Thoracic aorta (tissue), 2 donors: ENCODE data around the gene ZDHHC8. TPM values are rescaled to one million over a fixed set of nuclear protein-coding genes. Genes with fewer than 3 reads are reported as not detected.

Experiments
- ATAC-seq: fragments of 150-250 bp; one replicate; pipeline ENCODE4 v1.8.0; 2017; ENCODE audit warnings: low read depth; ENCODE audit not compliant: insufficient number of reproducible peaks, low FRiP score
- DNase-seq: peaks from one replicate; pipeline ENCODE4 v3.0.0-alpha.2; 2020; ENCODE audit warnings: low spot score
- H3K27ac ChIP-seq, 2 donors: fragments of 200-600 bp; sonication (generic); 1 replicate in 1 of 2; 2 replicates in 1 of 2; pipeline ENCODE4 v1.5.1; 2016; ENCODE audit warnings: mild to moderate bottlenecking in 2 of 2, moderate library complexity in 2 of 2
- H3K27me3 ChIP-seq: fragments of 200-600 bp; sonication (generic); replicated peaks from 2 replicates; pipeline ENCODE4 v1.6.0; 2016; ENCODE audit warnings: mild to moderate bottlenecking; ENCODE audit not compliant: insufficient read depth
- H3K36me3 ChIP-seq: fragments of 200-600 bp; sonication (generic); one replicate; pipeline ENCODE4 v1.5.1; 2016
- H3K4me1 ChIP-seq, 2 donors: fragments of 200-600 bp; sonication (generic); 1 replicate in 1 of 2; 2 replicates in 1 of 2; pipeline versions ENCODE4 v1.5.1 to v1.6.0; 2016; ENCODE audit warnings: low read depth in 2 of 2, mild to moderate bottlenecking in 1 of 2; ENCODE audit not compliant: control insufficient read depth in 1 of 2
- H3K4me3 ChIP-seq: fragments of 200-600 bp; sonication (generic); 2 replicates; pipeline ENCODE4 v1.5.1; 2016; ENCODE audit warnings: mild to moderate bottlenecking
- H3K9me3 ChIP-seq: fragments of 200-600 bp; sonication (generic); 2 replicates; pipeline ENCODE4 v1.5.1; 2016
- total RNA-seq, 2 donors: library from RNA; depleted of rRNA; stranded (reverse); fragments of >200 nt; gene quantifications; one replicate each; pipeline versions ENCODE4 v1.1.0 to v1.2.3, GENCODE V29; 2016
- TF ChIP-seq, protein P1 (sequence below): fragments of 200-600 bp; sonication (generic); IDR thresholded peaks from one replicate; pipeline ENCODE4 v1.5.1; 2019; ENCODE audit warnings: antibody characterized with exemption

ZDHHC8 gene
- total RNA-seq, 2 donors from 2014 or later, result 14.8 to 49.8 TPM

DNA sequence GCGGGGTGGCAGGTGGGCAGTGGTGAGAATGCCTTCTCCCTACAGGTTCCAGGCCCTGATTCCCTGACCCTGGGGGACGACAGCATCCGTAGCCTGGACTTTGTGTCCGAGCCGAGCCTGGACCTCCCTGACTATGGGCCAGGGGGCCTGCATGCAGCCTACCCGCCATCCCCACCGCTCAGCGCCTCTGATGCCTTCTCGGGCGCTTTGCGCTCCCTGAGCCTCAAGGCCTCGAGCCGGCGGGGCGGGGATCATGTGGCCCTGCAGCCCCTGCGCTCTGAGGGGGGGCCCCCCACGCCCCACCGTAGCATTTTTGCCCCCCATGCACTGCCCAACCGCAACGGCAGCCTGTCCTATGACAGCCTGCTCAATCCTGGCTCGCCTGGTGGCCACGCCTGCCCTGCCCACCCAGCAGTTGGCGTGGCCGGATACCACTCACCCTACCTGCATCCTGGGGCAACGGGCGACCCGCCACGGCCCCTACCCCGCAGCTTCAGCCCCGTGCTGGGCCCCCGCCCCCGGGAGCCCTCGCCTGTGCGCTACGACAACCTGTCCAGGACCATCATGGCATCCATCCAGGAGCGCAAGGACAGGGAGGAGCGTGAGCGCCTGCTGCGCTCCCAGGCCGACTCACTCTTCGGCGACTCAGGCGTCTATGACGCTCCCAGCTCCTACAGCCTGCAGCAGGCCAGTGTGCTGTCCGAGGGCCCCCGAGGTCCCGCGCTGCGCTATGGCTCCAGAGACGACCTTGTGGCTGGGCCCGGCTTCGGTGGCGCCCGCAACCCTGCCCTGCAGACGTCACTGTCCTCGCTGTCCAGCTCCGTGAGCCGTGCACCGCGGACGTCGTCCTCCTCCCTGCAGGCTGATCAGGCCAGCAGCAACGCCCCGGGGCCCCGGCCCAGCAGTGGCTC, 11.4 kb downstream of the ZDHHC8 start:
- TF ChIP-seq, protein P1, sequence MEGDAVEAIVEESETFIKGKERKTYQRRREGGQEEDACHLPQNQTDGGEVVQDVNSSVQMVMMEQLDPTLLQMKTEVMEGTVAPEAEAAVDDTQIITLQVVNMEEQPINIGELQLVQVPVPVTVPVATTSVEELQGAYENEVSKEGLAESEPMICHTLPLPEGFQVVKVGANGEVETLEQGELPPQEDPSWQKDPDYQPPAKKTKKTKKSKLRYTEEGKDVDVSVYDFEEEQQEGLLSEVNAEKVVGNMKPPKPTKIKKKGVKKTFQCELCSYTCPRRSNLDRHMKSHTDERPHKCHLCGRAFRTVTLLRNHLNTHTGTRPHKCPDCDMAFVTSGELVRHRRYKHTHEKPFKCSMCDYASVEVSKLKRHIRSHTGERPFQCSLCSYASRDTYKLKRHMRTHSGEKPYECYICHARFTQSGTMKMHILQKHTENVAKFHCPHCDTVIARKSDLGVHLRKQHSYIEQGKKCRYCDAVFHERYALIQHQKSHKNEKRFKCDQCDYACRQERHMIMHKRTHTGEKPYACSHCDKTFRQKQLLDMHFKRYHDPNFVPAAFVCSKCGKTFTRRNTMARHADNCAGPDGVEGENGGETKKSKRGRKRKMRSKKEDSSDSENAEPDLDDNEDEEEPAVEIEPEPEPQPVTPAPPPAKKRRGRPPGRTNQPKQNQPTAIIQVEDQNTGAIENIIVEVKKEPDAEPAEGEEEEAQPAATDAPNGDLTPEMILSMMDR, result no peak
- Histone ChIP-seq H3K27me3 (no peaks in the 10 kb centered on the region), H3K4me1 (peaks cover 3 to 10% of the 10 kb centered on the region in 2 donors), H3K36me3 (peaks cover 4% of the 10 kb centered on the region), H3K27ac (no peak overlapping the region), H3K4me3 (no peak overlapping the region), H3K9me3 (no peaks in the 10 kb centered on the region)
- DNase-seq (no peak), ATAC-seq (no peak)

DNA sequence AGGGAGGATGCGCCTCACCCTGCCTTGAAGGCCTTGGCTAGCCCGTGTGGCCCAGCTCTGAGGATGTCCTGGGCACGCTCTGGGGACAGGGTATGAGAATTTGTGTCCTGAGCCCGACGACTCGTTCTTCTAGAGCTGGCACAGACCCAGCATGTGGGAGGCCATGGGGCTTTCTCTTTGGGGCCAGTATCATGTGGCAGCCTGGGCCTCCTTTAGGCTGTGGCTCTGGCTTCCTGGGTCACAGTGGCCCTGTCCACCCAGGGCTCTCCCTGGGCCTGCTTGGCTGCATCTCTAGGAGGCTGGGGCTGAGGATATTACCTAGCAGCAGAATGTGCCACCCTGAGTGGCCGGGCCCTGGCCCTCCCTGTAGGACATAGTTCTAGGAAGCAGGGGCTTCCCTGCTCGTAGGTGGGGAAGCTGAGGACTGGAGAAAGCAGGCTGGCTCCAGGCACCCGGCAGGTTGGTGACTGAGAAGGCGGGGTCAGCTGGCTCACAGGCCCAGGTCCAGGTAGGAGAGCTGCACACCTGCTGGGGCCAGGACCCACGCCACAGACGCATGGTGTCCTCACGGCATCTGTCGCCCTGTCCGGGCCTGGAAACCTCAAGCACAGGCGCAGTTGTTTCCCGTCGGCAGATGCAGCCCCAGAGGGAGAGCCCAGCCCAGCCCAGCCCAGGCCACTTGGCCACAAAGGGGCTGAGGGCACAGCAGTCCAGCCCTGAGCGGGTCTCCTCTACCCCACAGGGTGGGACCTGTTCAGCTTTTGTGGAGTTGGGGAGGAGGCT, 12.5 kb downstream of the ZDHHC8 start:
- Histone ChIP-seq H3K27me3 (no peaks in the 10 kb centered on the region), H3K4me3 (no peak overlapping the region), H3K36me3 (peaks cover 4% of the 10 kb centered on the region), H3K9me3 (no peaks in the 10 kb centered on the region), H3K4me1 (peaks cover 0 to 4% of the 10 kb centered on the region in 2 donors), H3K27ac (no peak overlapping the region)
- DNase-seq, result no peak
- ATAC-seq, result no peak
- TF ChIP-seq, protein P1, result no peak

DNA sequence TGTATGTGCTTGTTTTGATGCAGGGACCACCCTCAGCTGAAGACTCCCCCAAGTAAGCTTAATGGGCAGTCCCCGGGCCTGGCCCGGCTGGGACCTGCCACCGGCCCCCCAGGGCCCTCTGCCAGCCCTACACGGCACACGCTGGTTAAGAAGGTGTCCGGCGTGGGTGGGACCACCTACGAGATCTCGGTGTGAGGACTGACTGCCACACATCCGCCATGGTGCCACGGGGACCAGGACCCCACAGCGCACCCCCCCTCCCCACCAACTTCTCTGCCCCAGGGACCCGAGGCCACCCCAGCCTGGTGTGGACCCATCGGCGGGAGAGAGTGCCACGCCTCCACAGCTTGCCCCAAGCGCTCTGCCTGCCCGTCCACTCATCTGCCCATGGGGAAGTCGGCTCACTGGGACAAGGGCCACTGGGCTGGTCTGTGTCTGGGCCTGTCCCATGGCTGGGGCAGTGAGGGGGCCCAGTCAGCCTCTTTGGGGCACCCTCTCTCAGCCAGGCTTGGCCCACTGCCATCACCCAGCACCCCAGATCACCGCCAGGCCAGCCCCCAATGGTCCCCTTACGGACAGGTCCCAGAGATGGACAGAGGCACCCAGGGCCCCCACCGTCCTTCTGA, 13.7 kb downstream of the ZDHHC8 start:
- no peak for DNase-seq
- Histone ChIP-seq H3K9me3 (no peaks in the 10 kb centered on the region), H3K27ac (no peak overlapping the region), H3K27me3 (no peaks in the 10 kb centered on the region), H3K4me3 (no peak overlapping the region), H3K4me1 (peaks cover 0 to 4% of the 10 kb centered on the region in 2 donors), H3K36me3 (no peaks in the 10 kb centered on the region)
- ATAC-seq, result no peak
- TF ChIP-seq, protein P1, result no peak

DNA sequence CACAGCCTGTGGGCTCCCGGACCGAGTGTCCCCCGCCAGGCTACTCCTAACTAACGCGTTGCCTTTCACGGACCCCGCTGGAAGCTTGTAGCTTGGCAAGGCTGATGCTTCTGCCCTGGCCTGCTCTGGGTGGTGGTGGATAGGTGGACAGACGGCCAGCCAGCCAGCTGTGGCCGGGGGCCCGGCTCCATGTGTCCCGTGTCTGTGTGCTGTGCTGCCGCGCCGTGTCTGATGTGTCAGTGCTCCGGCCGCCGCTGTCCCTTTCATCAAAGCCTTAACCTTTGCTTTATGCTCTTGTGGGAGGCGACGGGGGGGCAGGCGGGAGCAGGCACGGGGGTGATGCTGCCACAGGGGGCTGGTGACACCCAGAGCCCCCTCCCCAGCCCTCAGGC, 14.2 kb downstream of the ZDHHC8 start:
- peaks cover 0 to 4% of the 10 kb centered on the region in 2 donors for H3K4me1 ChIP-seq
- ATAC-seq (no peak), DNase-seq (no peak)
- H3K27ac ChIP-seq, result no peak overlapping the region
- no peak overlapping the region for H3K4me3 ChIP-seq
- H3K36me3 ChIP-seq, result no peaks in the 10 kb centered on the region
- TF ChIP-seq, protein P1, result no peak
- no peaks in the 10 kb centered on the region for H3K9me3 ChIP-seq
- H3K27me3 ChIP-seq, result no peaks in the 10 kb centered on the region

DNA sequence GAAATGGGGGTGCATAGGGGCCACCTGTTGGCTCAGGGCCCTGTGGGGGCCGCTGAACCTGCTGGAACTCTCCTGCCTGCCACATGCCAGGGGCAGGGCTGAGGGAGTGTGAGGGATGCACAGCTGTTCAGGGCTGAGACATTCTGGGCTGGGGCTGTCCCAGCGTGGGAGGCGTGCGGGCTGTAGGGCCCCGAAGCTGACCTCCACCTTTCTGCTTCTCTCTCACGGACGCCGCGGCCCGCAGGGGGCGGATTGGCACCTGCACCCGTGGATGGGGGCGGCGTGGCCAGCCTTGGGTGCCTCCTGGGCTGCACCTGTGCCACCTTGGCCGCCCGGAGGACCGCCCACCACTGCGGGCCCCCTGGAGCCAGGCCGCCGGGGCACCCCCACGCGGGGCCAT, 15.2 kb downstream of the ZDHHC8 start:
- Histone ChIP-seq H3K4me1 (no peaks in the 10 kb centered on the region), H3K36me3 (no peaks in the 10 kb centered on the region), H3K27me3 (no peaks in the 10 kb centered on the region), H3K4me3 (no peak overlapping the region), H3K27ac (no peak overlapping the region), H3K9me3 (no peaks in the 10 kb centered on the region)
- TF ChIP-seq, protein P1, result no peak
- DNase-seq, result no peak
- ATAC-seq, result no peak
